D721Med (cell line): ENCODE data around the gene AKAP8.

Experiments used
- DNase-seq: peaks from one replicate; pipeline ENCODE4 v3.0.0; 2011; ENCODE audit warnings: low spot score; ENCODE audit not compliant: insufficient read length
- FAIRE-seq: peaks from 2 replicates; lab custom pipeline; 2011; peaks lifted over from hg19 to GRCh38; lab: Jason Lieb, UNC
- TF ChIP-seq, protein P1 (sequence below): IDR thresholded peaks from 2 replicates; pipeline ENCODE4 v1.5.1; 2012; ENCODE audit warnings: mild to moderate bottlenecking, control low read depth; ENCODE audit not compliant: insufficient read depth; ENCODE audit errors: missing control alignments

The AKAP8 gene

DNA sequence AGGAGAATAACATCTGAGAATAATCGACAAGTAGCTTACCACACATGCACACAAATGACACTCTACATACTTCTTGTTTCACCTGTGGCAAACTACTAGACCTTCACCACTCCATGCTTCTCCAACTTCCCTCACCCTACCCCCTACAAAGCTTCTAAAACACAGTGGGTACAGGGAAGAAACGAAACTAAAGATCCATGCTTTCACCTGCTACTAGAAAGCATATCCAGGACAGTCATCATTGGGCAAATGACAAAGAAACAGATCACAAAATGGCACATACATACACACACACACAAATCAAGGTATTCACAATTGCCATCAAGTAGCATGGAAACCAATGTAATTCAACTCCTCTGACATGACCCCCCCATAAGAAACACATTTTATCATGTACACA, 57.8 kb downstream of the AKAP8 start:
- no peak for DNase-seq
- TF ChIP-seq, protein P1, sequence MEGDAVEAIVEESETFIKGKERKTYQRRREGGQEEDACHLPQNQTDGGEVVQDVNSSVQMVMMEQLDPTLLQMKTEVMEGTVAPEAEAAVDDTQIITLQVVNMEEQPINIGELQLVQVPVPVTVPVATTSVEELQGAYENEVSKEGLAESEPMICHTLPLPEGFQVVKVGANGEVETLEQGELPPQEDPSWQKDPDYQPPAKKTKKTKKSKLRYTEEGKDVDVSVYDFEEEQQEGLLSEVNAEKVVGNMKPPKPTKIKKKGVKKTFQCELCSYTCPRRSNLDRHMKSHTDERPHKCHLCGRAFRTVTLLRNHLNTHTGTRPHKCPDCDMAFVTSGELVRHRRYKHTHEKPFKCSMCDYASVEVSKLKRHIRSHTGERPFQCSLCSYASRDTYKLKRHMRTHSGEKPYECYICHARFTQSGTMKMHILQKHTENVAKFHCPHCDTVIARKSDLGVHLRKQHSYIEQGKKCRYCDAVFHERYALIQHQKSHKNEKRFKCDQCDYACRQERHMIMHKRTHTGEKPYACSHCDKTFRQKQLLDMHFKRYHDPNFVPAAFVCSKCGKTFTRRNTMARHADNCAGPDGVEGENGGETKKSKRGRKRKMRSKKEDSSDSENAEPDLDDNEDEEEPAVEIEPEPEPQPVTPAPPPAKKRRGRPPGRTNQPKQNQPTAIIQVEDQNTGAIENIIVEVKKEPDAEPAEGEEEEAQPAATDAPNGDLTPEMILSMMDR, result no peak
- FAIRE-seq, result no peak

DNA sequence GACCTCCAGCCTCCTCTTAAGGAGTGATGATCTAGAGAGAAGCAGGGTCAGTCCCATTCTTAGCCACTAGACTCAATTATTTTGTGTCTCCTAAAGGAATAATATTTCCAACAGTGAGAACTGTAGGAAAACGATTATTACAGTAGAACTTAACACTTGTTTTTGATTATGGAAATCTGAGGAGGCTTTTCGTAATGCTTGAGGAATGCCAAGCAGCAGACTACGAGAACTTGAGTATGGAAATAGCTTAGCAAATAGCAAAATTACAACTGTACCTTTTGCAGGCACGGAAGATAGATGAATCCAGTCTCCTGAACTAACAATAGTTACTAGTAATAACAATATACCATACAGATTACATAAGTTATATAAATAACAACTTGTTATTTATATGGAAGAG, 59.5 kb downstream of the AKAP8 start:
- FAIRE-seq (no peak), DNase-seq (no peak)

DNA sequence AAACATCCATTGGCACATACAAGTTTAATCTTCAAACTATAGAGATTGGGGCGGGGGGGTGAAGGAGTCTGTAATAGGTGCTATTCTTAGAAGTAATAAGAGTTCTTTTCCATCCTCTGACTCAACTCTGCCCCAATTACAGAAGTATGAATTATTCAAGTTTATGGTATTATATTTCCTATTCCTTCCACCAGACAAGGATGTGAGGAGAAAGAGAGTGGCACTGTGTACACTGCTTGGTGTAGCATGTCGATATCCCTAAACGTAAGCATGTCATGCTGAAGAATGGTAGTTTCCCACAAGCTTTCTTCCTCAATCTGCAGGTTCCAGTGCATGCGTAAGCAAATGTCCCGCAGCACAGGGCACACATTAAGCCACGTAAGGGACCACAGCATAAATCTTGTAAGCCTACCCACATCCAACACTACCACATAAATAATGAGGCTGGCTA, 61.3 kb downstream of the AKAP8 start:
- no peak for FAIRE-seq
- DNase-seq, result no peak
- TF ChIP-seq, protein P1, result no peak

More for the DNA sequence above, 59.5 kb downstream of the AKAP8 start:
- TF ChIP-seq, protein P1, result no peak

DNA sequence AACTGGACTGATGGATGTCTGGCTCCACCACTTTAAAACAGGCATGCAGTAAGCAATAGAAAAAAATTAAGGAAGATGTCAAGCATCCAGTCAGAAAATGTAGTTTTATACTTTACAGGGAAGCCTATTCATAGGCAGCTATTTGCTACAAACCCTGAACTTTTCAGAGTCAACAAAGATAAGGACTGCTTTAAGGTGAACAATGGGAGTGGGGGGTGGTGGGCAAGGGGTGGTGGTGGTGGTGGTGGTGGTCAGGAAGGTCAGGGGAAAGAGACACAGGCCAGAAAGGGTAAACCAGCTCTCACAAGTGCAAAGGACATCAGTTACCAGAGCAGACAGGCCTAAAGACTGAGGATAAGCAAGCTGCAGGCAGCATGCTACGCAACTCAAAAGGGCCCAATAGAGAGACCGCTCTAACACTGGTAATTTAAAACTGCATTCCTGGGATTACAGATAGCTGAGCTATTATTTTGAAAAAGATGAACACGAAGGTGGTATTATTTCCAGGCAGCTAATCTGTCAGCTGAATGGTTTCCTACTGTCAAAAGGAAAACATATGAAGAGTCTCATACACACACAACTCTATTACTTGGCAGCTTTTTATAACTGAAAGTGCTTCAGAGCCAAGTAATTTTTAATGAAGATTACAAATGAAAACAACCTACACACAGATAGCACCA, 62.1 kb downstream of the AKAP8 start:
- DNase-seq, result no peak
- FAIRE-seq, result no peak
- TF ChIP-seq, protein P1, result no peak

DNA sequence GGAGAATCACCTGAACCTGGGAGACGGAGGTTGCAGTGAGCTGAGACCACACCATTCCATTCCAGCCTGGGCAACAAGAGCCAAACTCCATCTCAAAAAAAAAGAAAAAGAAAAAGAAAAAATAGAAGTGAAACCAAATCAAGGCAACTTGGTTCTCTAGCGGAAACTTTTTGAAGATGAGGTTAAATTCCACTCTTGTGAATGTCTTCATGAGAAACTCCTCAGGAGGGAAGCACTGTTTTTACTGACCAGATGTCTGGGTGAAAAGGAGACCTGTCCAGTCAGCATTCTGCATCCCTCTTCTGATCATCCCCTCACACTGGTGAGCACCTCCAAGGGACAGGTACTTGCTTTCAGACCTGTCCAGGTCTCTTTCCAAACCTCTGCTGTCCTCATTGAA, 63.1 kb downstream of the AKAP8 start:
- DNase-seq (no peak), FAIRE-seq (no peak)
- TF ChIP-seq, protein P1, result no peak

DNA sequence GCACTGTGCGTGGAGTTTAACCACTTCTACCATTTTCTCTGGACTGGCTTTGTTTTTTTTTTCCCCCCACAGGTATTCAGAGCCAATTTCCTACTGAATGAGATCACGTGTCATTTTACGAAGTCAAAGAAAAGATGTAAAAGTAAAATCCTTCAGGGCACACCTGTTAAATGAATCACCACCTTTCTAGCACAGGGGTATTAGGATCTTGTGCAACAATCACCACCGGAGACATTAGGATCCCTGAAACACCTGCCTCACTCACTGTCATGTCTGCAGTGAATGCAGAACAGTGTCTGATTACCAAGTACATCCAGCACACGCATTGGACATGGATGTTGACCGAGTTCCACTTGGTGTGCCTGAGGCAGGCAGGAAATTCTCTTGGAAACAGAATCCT, 64.5 kb downstream of the AKAP8 start:
- DNase-seq, result no peak
- TF ChIP-seq, protein P1, result no peak
- FAIRE-seq, result no peak

DNA sequence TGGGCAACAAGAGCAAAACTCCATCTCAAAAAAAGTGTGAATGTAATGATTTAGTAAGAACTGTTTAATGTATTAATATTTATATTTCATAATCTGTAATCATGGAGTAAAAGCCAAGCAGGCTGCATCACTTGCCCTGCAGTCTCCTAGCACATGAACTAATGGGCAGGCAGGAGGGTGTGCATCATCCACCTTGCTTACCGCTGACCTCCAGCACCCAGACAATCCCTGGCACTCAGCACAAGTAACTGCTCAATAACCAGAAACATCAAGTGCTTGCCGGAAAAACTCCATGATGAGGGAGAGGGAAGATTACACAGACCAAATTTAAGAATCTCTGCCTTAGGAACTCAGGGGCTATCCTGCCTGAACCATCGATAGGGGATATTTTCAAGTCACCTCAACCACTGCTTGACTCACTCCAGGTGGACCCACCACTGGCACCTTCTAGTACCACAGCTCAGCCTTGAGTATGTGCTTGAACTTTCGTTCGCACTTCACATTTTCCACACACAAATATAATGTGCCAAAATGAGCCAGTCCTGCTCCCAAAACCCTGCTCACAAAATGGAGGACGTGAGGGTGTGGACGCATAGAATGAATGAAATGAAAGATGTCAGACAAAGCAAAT, 65.8 kb downstream of the AKAP8 start:
- TF ChIP-seq, protein P1, result no peak
- DNase-seq (no peak), FAIRE-seq (no peak)
